Thoracic aorta (tissue), 2 donors: Measurements from ENCODE around the gene CERK. TPM values are rescaled to one million over a fixed set of nuclear protein-coding genes. Genes with fewer than 3 reads are reported as not detected.

Experiments used
- ATAC-seq: fragments of 150-250 bp; one replicate; pipeline ENCODE4 v1.8.0; 2017; ENCODE audit warnings: low read depth; ENCODE audit not compliant: insufficient number of reproducible peaks, low FRiP score
- DNase-seq: peaks from one replicate; pipeline ENCODE4 v3.0.0-alpha.2; 2020; ENCODE audit warnings: low spot score
- H3K27ac ChIP-seq, 2 donors: fragments of 200-600 bp; sonication (generic); 1 replicate in 1 of 2; 2 replicates in 1 of 2; pipeline ENCODE4 v1.5.1; 2016; ENCODE audit warnings: mild to moderate bottlenecking in 2 of 2, moderate library complexity in 2 of 2
- H3K27me3 ChIP-seq: fragments of 200-600 bp; sonication (generic); replicated peaks from 2 replicates; pipeline ENCODE4 v1.6.0; 2016; ENCODE audit warnings: mild to moderate bottlenecking; ENCODE audit not compliant: insufficient read depth
- H3K36me3 ChIP-seq: fragments of 200-600 bp; sonication (generic); one replicate; pipeline ENCODE4 v1.5.1; 2016
- H3K4me1 ChIP-seq, 2 donors: fragments of 200-600 bp; sonication (generic); 1 replicate in 1 of 2; 2 replicates in 1 of 2; pipeline versions ENCODE4 v1.5.1 to v1.6.0; 2016; ENCODE audit warnings: low read depth in 2 of 2, mild to moderate bottlenecking in 1 of 2; ENCODE audit not compliant: control insufficient read depth in 1 of 2
- H3K4me3 ChIP-seq: fragments of 200-600 bp; sonication (generic); 2 replicates; pipeline ENCODE4 v1.5.1; 2016; ENCODE audit warnings: mild to moderate bottlenecking
- H3K9me3 ChIP-seq: fragments of 200-600 bp; sonication (generic); 2 replicates; pipeline ENCODE4 v1.5.1; 2016
- total RNA-seq, 2 donors: library from RNA; depleted of rRNA; stranded (reverse); fragments of >200 nt; gene quantifications; one replicate each; pipeline versions ENCODE4 v1.1.0 to v1.2.3, GENCODE V29; 2016
- TF ChIP-seq, protein P1 (sequence below): fragments of 200-600 bp; sonication (generic); IDR thresholded peaks from one replicate; pipeline ENCODE4 v1.5.1; 2019; ENCODE audit warnings: antibody characterized with exemption

Gene CERK
- total RNA-seq, 2 donors from 2014 or later = 65.5 to 72.8 TPM

DNA sequence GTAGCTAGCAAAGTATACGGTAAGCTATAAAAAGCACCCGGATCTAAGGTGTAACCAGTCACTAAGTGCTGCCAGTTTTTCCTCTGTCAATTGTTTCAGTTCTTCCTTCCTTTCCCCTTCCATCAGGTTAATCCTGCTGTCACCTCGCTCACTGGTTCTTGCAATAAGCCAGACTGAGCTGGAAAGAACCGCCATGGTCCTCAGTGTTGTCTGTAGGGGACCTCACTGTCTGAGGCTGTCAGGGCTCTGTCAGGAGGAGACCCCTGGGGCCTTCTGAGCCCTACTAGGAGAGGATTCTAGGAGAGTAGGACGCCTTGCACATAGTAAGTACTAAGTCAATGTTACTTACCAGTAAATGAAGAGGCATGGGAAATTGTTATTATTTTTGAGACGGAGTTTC lies 23.0 kb upstream of the CERK start:
- peaks cover 21 to 34% of the 10 kb centered on the region in 2 donors for H3K4me1 ChIP-seq
- H3K27me3 ChIP-seq = no peaks in the 10 kb centered on the region
- H3K27ac ChIP-seq = peak overlapping the region in 1 of 2 donors; percentile 96
- TF ChIP-seq, protein P1, sequence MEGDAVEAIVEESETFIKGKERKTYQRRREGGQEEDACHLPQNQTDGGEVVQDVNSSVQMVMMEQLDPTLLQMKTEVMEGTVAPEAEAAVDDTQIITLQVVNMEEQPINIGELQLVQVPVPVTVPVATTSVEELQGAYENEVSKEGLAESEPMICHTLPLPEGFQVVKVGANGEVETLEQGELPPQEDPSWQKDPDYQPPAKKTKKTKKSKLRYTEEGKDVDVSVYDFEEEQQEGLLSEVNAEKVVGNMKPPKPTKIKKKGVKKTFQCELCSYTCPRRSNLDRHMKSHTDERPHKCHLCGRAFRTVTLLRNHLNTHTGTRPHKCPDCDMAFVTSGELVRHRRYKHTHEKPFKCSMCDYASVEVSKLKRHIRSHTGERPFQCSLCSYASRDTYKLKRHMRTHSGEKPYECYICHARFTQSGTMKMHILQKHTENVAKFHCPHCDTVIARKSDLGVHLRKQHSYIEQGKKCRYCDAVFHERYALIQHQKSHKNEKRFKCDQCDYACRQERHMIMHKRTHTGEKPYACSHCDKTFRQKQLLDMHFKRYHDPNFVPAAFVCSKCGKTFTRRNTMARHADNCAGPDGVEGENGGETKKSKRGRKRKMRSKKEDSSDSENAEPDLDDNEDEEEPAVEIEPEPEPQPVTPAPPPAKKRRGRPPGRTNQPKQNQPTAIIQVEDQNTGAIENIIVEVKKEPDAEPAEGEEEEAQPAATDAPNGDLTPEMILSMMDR = no peak
- DNase-seq (no peak), ATAC-seq (no peak)
- no peaks in the 10 kb centered on the region for H3K36me3 ChIP-seq
- peak overlapping the region; percentile 90 for H3K4me3 ChIP-seq
- H3K9me3 ChIP-seq = no peaks in the 10 kb centered on the region

DNA sequence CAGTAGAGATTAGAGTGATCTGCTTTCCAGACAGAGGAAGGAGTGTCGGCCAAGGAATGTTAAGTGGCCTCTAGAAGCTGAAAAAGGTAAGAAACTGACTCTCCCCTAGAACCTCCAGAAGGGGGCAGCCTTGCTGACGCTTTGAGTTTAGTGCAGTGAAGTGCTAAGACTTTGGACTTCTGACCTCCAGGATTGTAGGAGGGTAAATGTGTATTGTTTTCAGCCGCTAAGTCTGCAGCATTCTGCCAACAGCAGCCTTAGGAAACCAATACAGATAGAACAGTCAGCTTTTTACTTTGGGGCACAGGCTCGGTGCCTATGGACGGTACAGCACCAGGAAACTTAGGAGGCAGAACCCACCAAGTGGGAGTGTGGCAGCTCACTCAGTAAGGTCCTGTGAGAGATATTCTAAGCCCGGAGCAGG lies 20.8 kb upstream of the CERK start:
- Histone ChIP-seq H3K36me3 (no peaks in the 10 kb centered on the region), H3K27ac (no peak overlapping the region), H3K4me3 (no peak overlapping the region), H3K4me1 (peaks cover 22 to 30% of the 10 kb centered on the region in 2 donors), H3K27me3 (no peaks in the 10 kb centered on the region), H3K9me3 (no peaks in the 10 kb centered on the region)
- DNase-seq = no peak
- TF ChIP-seq, protein P1 = peak; percentile 46
- no peak for ATAC-seq

DNA sequence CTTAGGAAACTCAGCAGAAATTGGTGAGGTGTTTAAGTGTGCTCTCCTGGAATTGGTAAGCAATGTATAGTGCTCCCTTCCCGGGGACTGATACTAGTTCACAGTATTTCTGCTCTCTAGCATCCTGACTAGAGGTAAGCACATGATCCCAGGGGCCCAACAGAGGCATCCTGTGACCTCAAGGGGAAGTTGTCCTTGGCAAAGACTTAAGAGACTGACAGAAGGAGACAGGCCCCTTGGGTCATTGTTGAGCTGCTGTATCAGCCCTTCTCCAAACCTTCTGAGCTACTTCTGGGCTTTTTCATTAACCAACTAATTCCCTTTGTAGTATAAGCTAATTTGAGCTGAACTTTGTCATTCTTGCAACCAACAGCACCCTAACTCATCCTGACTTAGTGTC lies 20.1 kb upstream of the CERK start:
- H3K4me1 ChIP-seq = peaks cover 24 to 30% of the 10 kb centered on the region in 2 donors
- H3K36me3 ChIP-seq = no peaks in the 10 kb centered on the region
- H3K4me3 ChIP-seq = no peak overlapping the region
- ATAC-seq (no peak), DNase-seq (no peak)
- H3K9me3 ChIP-seq = no peaks in the 10 kb centered on the region
- H3K27ac ChIP-seq = no peak overlapping the region
- no peaks in the 10 kb centered on the region for H3K27me3 ChIP-seq
- TF ChIP-seq, protein P1 = no peak

DNA sequence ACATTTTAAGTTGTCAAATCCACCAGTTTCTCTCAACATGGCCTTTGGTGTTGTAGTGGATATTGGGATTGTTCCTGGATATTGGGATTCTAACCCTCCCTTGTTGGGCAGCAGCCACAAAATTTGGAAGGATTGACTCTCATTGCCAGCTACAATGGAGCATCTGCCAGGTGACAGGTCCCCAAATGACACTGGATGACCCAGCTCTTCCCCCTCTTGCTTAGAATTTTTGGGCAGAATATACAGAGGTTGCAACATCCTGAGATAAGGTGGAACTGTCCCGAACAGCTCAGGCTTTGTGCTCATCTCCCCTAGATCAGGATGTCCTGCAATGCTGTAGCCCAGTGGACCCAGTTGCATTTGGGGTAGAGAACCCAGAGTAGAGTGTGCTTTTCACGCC lies 19.1 kb upstream of the CERK start:
- Histone ChIP-seq H3K4me3 (no peak overlapping the region), H3K9me3 (no peaks in the 10 kb centered on the region), H3K27ac (no peak overlapping the region), H3K27me3 (no peaks in the 10 kb centered on the region), H3K4me1 (peaks cover 26 to 33% of the 10 kb centered on the region in 2 donors), H3K36me3 (no peaks in the 10 kb centered on the region)
- DNase-seq (no peak), ATAC-seq (no peak)
- TF ChIP-seq, protein P1 = no peak

DNA sequence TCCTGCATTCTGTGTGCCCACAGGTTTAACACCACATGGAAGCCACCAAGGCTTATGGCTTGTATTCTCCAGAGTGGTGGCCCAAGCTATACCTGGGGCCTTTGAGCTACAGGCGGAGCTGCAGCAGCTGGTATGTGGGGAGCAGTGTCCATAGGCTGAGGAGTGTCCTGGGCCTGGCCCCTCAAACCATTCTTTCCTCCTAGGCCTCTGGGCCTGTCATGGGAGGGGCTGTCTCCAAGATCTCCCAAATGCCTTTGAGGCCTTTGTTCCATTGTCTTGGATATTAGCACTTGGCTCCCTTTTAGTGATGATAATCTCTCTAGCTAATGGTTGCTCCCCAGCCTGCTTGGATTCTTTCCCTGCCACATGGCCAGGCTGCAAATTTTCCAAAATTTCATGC lies 18.0 kb upstream of the CERK start:
- H3K4me3 ChIP-seq = no peak overlapping the region
- H3K9me3 ChIP-seq = no peaks in the 10 kb centered on the region
- no peak for DNase-seq
- H3K27ac ChIP-seq = no peak overlapping the region
- no peaks in the 10 kb centered on the region for H3K27me3 ChIP-seq
- no peaks in the 10 kb centered on the region for H3K36me3 ChIP-seq
- TF ChIP-seq, protein P1 = no peak
- peaks cover 19 to 28% of the 10 kb centered on the region in 2 donors for H3K4me1 ChIP-seq
- no peak for ATAC-seq
